OCI-LY7 (cell line): Measurements from ENCODE around the gene PRKG1.

Experiments
- EZH2phosphoT487 ChIP-seq: fragments of 200-600 bp; sonication (generic); IDR thresholded peaks from 2 replicates; pipeline ENCODE4 v1.6.1; 2018; ENCODE audit warnings: low read depth, borderline replicate concordance, mild to moderate bottlenecking, mixed run types, antibody characterized with exemption, low read length, moderate library complexity, mixed read lengths
- TF ChIP-seq, protein P1 (sequence below): fragments of 200-600 bp; sonication (generic); conservative IDR thresholded peaks from 2 replicates; pipeline ENCODE4 v1.5.1; 2014; ENCODE audit warnings: mild to moderate bottlenecking, antibody characterized with exemption, low read length, moderate library complexity, mixed read lengths

DNA sequence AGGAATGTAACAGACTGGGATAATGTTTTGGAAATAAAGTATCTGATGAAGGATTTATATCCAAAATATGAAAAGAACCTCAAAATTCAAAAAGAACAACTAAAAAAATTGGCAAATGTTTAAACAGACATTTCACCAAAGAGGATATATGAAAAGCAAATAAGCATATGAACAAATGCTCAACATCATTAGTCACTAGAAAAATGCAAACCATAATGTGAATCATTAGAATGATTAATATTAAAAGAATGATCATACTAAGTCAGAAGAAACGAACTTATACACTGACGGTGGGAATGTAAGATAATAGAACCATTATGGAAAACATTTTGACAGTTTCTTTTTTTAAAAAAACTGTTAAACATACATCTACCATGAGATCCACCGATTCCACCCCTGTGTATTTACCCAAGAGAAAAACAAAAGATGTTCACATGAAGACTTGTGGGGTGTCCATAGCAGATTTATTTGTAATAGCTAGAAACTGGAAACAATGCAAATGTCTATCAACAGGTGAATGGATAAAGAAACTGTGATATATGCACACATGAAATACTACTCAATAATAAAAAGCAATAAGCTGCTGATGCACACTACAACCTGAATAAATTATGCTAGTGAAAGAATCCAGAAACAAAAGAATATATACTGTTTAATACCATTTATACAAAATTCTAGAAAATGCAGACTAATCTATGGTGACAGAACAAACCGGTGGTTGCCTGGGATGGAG is 35.7 kb downstream of the PRKG1 start:
- TF ChIP-seq, protein P1, sequence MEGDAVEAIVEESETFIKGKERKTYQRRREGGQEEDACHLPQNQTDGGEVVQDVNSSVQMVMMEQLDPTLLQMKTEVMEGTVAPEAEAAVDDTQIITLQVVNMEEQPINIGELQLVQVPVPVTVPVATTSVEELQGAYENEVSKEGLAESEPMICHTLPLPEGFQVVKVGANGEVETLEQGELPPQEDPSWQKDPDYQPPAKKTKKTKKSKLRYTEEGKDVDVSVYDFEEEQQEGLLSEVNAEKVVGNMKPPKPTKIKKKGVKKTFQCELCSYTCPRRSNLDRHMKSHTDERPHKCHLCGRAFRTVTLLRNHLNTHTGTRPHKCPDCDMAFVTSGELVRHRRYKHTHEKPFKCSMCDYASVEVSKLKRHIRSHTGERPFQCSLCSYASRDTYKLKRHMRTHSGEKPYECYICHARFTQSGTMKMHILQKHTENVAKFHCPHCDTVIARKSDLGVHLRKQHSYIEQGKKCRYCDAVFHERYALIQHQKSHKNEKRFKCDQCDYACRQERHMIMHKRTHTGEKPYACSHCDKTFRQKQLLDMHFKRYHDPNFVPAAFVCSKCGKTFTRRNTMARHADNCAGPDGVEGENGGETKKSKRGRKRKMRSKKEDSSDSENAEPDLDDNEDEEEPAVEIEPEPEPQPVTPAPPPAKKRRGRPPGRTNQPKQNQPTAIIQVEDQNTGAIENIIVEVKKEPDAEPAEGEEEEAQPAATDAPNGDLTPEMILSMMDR, result no peak
- TF ChIP-seq EZH2phosphoT487, result no peak
